RWPE2 (cell line): Measurements from ENCODE around the gene LGR4.

Experiments
- ATAC-seq: fragments of 200-7000 bp; cut with Tn5 transposase; 3 replicates; pipeline ENCODE4 v1.9.1; 2021; ENCODE audit warnings: low read depth
- DNase-seq: peaks from one replicate; pipeline ENCODE4 v3.0.0-alpha.2; 2020; ENCODE audit warnings: low spot score
- H3K27ac ChIP-seq: fragments of 450-650 bp; 2 replicates; pipeline ENCODE4 v1.5.1; 2017; ENCODE audit warnings: mild to moderate bottlenecking; ENCODE audit not compliant: poor library complexity, severe bottlenecking
- H3K27me3 ChIP-seq: fragments of 250-450 bp; sonication (Bioruptor Pico); 2 replicates; pipeline ENCODE4 v1.5.1; 2021; ENCODE audit warnings: mild to moderate bottlenecking, moderate library complexity; ENCODE audit not compliant: insufficient read depth, poor library complexity, severe bottlenecking
- H3K36me3 ChIP-seq: fragments of 250-450 bp; sonication (Bioruptor Pico); 2 replicates; pipeline ENCODE4 v1.5.1; 2020; ENCODE audit warnings: low read depth, mild to moderate bottlenecking, moderate library complexity
- H3K4me1 ChIP-seq: fragments of 250-450 bp; sonication (Bioruptor Pico); 2 replicates; pipeline ENCODE4 v1.5.1; 2021; ENCODE audit warnings: mild to moderate bottlenecking, moderate library complexity; ENCODE audit not compliant: insufficient read depth, poor library complexity, severe bottlenecking
- H3K4me3 ChIP-seq: fragments of 250-450 bp; sonication (Bioruptor Pico); 2 replicates; pipeline ENCODE4 v1.5.1; 2021; ENCODE audit warnings: mild to moderate bottlenecking, moderate library complexity; ENCODE audit not compliant: severe bottlenecking
- H3K9me3 ChIP-seq: fragments of 250-450 bp; sonication (Bioruptor Pico); 2 replicates; pipeline ENCODE4 v1.5.1; 2021; ENCODE audit warnings: mild to moderate bottlenecking, moderate library complexity; ENCODE audit not compliant: severe bottlenecking
- TF ChIP-seq, protein P1 (sequence below): fragments of 450-650 bp; IDR thresholded peaks from one replicate; pipeline ENCODE4 v1.5.1; 2017; ENCODE audit warnings: mild to moderate bottlenecking, moderate library complexity; ENCODE audit not compliant: poor library complexity, severe bottlenecking

Gene LGR4

GRCh38 chr11:27427183-27427980, 45.2 kb downstream of the LGR4 start:
- Histone ChIP-seq H3K27me3 (no peaks in the 10 kb centered on the region), H3K4me3 (no peak overlapping the region), H3K27ac (peak overlapping the region; percentile 72), H3K4me1 (peaks cover 45% of the 10 kb centered on the region), H3K36me3 (no peaks in the 10 kb centered on the region), H3K9me3 (no peaks in the 10 kb centered on the region)
- DNase-seq (no peak), ATAC-seq (peak; percentile 48; the same call in 2 of the 3 replicates)
- TF ChIP-seq, protein P1, sequence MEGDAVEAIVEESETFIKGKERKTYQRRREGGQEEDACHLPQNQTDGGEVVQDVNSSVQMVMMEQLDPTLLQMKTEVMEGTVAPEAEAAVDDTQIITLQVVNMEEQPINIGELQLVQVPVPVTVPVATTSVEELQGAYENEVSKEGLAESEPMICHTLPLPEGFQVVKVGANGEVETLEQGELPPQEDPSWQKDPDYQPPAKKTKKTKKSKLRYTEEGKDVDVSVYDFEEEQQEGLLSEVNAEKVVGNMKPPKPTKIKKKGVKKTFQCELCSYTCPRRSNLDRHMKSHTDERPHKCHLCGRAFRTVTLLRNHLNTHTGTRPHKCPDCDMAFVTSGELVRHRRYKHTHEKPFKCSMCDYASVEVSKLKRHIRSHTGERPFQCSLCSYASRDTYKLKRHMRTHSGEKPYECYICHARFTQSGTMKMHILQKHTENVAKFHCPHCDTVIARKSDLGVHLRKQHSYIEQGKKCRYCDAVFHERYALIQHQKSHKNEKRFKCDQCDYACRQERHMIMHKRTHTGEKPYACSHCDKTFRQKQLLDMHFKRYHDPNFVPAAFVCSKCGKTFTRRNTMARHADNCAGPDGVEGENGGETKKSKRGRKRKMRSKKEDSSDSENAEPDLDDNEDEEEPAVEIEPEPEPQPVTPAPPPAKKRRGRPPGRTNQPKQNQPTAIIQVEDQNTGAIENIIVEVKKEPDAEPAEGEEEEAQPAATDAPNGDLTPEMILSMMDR: no peak

GRCh38 chr11:27425814-27426213, 46.8 kb downstream of the LGR4 start:
- H3K27me3 ChIP-seq: no peaks in the 10 kb centered on the region
- TF ChIP-seq, protein P1: no peak
- no peaks in the 10 kb centered on the region for H3K9me3 ChIP-seq
- DNase-seq (no peak), ATAC-seq (no peak)
- peaks cover 48% of the 10 kb centered on the region for H3K4me1 ChIP-seq
- no peak overlapping the region for H3K4me3 ChIP-seq
- no peaks in the 10 kb centered on the region for H3K36me3 ChIP-seq
- H3K27ac ChIP-seq: no peak overlapping the region

DNA sequence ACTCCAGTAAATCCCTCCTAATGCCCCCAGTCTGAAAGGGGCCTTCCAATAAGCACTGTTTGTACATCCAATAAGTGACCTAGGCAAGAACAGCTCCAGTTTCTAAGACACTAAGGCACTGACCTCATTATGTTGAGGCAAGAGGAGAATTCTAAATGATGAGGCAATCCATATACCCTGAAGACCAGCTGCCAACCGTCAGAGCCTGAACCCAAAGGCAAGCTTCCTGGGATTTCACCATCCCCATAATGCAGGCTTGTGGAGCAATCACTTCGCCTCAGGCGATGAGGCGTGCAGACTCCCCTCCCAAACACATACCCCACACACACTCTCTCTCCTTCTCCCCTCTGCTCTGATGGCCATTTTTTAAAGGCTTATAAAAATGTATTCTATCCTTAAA, 49.5 kb downstream of the LGR4 start:
- H3K27ac ChIP-seq: peak overlapping the region; percentile 35
- no peaks in the 10 kb centered on the region for H3K9me3 ChIP-seq
- DNase-seq: no peak
- H3K4me1 ChIP-seq: peaks cover 34% of the 10 kb centered on the region
- H3K36me3 ChIP-seq: no peaks in the 10 kb centered on the region
- peak; percentile 79 for ATAC-seq
- no peaks in the 10 kb centered on the region for H3K27me3 ChIP-seq
- TF ChIP-seq, protein P1: no peak
- no peak overlapping the region for H3K4me3 ChIP-seq

GRCh38 chr11:27421819-27422494, 50.6 kb downstream of the LGR4 start:
- peaks cover 26% of the 10 kb centered on the region for H3K4me1 ChIP-seq
- DNase-seq (no peak), ATAC-seq (no peak)
- TF ChIP-seq, protein P1: no peak
- H3K27me3 ChIP-seq: no peaks in the 10 kb centered on the region
- H3K4me3 ChIP-seq: no peak overlapping the region
- H3K27ac ChIP-seq: peak overlapping the region; percentile 35
- no peaks in the 10 kb centered on the region for H3K36me3 ChIP-seq
- H3K9me3 ChIP-seq: no peaks in the 10 kb centered on the region
